Kidney capillary endothelial cell (primary cell): Measurements from ENCODE around the gene LNX2.

ENCODE experiments used
- DNase-seq: peaks from one replicate; pipeline ENCODE4 v3.0.0-alpha.2; 2018; ENCODE audit warnings: low spot score

LNX2 gene

DNA sequence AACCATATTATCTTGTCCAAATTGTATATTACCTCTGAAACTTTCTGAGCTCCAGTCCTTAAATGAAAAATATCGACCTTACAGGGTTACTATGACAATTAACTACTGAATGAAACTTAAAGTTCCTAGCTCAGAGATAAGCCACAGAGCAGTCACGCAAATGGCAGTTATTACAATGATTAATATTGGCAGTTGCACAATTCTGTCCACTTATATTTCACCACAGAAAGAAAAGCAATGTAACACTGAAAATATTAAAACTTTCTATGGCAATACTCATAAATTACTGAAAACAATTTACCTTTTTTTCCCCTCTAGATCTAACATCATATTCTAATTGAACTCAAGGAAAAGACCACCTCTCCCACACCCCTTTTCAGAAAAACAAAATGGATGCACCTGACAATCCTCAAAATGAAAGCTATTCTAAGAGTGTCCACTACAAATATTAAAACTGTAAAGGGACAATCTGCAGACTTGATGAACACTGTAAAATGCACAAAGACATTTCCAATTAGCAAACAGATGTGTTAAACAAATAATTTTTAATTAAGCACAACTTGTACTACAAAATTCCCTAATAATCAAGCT lies 14.6 kb downstream of the LNX2 start:
- DNase-seq, result no peak

DNA sequence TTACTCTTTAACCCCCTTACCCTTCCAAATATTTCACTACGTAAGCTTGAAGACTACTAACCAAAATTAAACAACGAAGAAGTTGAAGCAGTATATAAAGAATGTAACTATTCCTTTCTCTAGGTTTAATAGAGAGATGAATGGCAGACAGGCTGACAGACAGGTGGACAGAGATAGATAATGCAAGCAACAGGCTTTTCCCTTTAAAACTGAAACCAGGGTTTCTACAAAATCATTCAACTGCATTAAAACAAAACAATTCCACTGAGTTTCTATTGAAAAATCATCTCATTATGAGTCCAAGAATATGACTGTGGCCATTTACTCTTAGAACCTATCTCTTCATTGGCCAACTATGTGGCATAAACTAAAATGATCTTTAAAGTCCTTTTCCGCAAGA lies 15.2 kb downstream of the LNX2 start:
- no peak for DNase-seq

DNA sequence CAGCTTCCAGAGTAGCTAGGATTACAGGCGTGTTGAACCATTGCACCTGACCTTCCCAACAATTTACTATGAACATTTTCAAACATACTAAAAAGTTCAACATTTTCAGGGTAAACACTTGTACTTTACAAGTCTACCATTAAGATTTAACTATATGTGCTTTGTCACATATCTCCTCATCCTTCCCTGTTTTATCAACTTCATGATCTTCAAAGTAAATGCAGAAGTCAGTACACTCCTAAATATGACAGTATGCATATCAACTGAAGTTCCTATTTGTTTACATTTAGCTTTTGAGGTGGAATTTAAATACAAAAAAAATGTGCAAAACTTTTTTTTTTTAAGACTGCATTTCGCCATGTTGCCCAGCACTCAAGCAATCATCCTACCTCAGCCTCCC lies 18.5 kb downstream of the LNX2 start:
- DNase-seq, result no peak

DNA sequence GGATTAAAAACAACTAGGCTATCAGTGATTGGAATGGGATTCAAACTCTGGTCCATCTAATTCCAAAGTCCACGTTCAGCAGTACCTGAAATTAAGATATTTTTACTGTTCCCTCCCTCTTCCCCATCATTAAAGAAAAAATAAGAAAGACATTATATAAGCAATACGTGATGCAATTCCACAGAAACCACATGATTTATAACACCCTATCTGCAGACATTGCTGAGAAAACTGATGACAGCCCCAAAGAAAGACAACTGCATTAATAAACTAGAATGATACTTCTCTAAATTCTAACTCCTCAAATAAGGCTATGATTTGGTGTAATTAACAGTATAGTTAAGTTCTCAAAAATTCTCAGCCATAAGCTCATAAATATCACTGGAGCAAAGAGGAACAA lies 19.1 kb downstream of the LNX2 start:
- no peak for DNase-seq

DNA sequence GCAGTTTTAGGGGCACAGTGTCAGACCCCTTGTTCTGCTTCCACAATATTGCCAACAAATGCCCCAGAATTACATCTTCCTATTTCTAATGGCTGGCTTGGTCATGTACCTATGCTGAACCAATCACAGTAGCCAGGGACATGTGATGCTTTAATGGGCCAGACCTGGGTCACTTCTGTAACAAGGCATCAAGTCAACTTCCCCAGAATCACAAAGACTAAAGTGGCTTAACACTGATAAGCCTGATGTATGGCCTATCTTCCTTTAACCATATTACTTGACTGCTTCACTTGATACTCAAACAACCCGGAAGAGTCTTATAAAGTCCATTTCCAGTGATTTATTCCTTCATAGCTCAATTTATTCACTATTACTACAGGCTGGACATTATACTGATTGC lies 19.6 kb downstream of the LNX2 start:
- no peak for DNase-seq

DNA sequence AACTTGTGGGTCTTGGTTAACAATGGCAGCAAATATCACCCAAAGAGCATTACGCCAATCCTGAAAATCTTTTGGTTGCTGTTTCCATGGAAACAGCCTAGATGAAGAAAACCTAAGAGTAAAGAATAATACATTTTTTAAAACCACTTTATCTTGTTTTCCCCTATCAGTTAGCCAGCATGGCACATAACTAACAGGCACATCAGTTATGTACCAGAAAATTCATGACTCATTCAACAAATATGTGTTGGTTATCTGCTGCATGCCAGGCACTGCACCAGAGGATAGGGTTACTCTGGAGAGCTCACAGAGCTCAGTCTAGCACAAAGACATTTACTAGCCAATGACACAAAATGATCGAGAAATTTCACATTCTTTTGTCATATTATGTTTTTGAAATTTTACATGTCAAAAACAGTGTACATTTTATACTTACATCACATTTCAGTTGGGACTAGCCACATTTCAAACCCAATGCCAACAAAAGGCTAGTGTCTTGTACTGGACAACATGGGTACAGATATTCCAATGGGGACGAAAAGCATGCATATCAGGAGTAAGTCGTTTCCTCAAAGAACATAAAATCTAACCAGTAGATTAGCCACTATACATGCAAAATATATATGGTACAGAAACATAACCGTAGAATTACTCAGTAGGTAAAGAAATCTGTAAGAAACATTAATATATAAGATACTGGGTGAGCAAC lies 20.3 kb downstream of the LNX2 start:
- DNase-seq, result peak; percentile 68

DNA sequence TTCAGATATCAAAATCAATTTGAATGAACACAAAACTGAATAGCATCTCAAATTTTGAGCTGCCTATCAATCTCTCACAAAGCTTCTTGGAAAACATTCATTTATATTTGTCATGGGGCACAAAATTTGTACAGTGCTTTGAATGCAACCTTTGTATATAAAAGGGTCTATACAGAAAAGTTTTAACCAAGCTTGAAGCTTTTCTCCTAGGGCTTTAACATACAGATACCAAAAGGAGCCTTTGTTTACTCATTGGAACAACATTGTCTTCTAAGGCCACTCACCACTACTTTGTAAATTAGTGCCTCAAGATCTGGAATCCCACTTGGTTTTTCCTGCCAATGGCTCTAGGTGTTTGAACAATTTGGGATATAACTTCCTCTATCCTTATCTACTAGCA lies 21.2 kb downstream of the LNX2 start:
- no peak for DNase-seq

DNA sequence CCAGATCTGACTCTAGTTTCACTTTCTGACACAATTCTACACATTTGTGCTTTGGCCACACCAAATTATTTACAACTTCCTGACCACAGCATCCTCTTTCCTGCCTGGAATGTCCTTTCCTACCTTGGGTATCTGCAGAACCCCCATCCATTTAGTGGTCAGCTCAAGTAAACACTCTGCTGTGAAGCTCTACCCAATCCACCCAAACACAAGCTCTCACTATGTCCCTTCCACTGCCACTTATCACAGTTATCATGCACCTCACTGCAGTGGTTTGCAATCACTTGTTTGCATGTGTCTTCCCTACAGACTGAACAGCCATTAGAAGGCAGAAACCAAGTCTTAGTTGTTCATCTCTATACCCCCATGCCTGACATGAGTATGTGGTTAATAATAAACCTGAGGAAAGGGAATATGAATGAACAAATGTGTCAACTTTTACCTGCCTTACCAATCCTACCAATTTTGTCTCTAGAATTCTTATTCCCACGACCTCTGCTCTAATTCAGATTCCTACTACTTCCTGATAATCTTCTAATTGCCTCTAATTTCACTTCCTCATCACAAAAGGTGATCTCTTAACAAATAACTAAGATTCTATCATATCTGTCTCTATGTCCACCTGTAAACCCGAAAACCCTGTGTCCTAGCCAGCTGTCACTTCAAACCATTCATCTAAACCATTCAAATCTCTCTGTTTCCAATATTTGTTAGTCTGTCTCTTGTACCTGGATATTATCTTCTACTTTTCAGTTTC lies 25.1 kb downstream of the LNX2 start:
- no peak for DNase-seq

DNA sequence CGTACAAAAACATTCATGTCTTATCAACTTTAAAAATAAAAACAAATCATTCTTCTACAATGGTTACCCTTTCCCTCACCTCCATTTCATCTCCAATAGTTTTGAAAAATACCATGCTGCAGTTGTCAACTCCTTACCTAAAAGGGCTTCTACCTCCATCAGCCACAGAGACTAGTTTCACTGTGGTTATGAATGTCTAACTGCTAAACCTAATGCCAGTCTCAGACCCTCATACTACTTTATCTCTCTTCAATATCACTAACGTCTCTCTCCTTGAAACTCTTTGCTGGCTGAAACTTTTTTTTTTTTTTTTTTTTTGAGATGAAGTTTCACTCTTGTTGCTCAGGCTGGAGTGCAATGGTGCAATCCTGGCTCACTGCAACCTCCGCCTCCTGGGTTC lies 27.1 kb downstream of the LNX2 start:
- DNase-seq, result no peak

DNA sequence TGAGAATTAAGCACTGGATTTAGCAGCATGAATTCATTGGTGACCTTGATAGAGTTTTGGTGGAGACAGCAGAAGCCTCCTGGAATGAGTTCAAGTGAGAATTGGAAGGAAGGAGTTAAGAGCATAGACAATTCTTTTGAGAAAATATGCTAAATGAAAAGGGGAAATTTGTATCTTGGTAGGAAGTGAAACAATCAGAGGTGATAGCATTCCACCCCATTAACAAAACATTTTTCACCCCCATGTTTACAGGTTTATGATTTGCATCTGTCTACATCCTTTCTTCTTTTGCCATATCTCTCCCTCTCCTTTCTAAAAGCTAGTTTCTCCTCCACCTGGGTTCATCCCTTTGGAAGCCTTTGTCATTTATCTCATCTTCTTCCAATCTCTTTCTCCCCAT lies 27.5 kb downstream of the LNX2 start:
- DNase-seq, result no peak

DNA sequence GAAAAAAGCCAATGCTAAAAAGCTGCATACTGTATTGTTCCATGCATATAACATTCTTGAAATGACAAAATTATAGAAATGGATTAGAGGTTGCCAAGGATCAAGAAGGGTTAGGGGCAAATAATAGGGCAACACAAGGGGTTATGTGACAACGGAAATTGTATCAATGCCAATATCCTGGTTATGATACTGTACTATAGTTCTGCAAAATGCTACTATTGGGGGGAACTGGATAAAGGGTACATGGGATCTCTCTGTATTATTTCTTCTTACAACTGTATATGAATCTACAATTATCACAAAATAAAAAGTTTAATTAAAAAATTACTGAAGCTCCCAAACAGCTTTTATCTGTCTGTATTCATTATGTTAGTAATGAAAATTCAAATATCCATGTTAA lies 31.9 kb downstream of the LNX2 start:
- no peak for DNase-seq

DNA sequence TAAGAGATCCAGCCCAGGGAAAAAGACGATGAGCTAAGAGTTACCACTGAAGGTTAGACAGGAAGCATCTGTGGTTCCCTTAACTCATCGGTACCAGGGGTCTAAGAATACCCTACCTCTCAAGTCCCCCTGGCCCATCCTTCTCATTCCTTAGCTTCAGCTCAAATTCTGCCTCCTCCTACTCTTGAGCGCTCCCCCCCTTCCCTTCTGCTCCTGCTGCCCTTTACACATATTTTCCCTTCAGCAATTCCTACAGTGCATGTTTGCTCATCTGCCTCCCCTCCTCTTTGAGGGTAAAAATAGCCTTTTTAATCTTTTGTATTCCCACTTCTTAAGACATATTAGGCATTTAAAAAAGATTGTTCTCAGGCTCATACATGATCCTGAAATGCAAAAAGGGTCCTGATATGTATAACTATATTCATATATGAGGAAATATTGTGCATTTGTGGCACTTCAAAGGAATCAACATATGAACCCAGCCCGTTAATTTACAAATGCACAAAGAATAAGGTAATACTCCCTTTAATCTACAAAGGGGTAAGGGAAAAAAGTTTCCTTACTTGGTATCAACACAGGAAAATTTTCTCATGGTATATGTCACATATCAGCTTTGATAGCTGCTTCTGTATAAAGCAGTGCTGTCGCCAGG lies 33.1 kb downstream of the LNX2 start:
- no peak for DNase-seq

DNA sequence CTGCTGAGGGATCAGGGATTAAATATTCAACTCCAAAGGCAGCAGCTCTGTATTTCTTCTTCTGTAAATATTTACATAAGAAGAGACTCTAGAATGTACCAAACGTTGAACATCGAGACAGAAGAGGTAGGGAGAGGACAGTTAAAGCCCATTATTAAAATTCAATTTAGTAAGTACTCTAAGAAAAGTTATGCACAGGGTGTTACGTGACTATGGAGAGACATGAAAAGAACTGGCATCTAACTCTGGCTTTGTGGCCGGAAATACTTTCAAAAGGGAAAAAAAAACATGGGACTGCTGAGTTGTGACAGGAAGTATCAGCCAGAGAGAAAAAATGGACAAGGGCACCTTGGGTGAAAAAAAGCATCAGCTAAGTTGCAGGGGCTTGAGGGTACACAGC lies 36.7 kb downstream of the LNX2 start:
- DNase-seq, result peak; percentile 38

DNA sequence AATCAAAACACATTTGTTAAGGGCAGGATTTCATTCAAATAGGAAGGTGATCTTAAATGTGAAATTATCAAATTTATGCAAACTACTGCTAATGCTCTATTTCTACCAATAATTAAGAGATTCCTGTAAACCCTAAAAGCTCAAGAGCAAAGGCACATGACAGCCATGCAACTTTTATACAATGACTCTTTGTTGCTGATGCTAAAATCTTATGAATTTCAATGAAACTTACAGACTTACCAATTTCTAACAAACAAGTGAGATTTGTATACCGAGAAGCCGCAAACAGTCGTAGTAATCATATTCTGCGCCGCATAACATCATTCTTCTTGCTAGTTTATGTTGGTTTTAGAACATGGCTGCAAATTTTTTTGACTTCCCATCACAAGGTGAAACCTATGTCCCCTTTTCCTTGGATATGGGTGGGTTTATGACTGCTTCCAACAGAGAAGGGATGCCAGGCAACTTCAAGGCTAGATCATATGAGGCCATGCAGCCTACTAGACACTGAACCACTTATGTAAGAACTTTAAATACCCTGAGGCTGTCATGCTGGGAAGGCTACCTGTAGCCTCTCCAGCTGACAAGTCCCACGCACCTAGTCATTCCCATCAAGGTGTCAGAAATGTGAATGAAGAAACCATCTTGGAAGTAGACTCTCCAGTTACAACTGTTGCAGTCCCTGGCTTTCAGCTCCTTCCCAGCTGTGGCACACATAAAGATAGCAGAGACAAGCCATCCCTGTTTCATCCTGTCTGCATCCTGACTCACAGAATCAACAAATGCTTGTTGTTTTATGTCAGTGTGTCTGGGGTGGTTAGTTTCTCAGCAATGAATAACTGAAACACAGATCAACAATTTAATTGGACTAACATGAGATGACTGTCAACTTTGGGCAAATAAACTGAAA lies 42.0 kb downstream of the LNX2 start:
- DNase-seq, result no peak

DNA sequence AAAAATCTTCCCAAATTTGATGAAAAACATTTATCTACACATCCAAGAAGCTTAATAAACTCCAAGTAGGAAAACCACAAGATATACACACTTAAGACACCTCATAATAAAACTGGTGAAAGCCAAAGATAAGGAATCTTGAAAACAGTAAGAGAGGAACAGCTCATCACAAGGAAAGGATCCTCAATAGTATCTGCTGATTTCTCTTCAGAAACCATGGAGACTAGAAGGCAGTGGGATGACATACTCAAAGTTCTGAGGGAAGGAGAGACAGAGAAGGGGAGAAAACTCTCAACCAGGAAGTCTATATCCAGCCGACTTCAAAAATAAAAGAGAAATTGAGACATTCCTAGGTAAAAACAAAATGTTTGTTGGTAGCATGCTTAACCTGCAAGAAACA lies 45.7 kb downstream of the LNX2 start:
- no peak for DNase-seq

DNA sequence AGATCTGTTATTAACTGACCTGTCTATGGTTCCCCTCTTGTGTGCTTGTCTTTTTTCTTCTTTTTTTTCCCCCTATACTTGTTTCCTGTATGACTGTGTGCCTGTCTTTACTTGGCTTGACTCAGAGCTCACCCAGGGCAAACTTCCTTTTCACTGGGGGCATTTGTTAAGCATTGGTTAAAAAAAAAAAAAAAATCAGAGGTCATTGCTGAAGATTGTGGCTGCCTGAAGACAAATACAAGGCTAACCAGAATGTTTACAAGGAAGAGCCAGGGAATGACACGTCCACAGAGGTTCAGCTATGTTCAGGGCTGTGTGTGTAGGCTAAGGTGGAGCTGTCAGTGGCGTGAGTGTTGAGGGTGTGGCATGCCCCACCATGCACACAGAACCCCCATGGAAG lies 47.1 kb downstream of the LNX2 start:
- peak; percentile 34 for DNase-seq

DNA sequence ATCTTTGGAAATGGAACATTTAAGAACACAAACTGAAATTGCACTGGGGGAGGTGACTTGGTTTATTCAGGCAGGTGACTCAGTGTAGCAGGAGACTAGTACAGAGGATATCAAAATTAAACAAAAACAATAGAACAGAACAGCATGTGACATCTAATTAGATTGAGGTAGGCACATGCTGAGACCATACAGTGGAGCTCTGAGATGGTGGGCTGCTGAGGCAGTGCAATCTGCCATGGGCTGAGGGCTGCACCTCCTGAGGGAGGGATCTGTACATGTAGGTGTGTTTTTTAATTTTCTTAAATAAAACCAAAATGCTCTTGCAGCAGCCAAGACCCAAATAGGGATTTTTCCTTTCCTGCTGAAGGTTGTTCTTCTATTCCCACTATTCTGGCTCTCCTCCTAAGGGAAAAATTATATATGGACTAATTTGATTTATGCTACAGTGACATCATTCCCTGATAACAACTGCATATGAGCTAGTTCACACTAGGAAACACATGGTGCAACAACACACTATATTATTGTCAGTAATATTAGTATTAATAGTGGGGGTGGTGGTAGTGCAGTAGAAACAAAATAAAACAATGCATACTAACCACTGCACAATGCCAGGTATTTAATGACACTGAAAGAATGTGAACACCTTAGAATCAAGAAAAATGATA lies 48.0 kb downstream of the LNX2 start:
- DNase-seq, result no peak

DNA sequence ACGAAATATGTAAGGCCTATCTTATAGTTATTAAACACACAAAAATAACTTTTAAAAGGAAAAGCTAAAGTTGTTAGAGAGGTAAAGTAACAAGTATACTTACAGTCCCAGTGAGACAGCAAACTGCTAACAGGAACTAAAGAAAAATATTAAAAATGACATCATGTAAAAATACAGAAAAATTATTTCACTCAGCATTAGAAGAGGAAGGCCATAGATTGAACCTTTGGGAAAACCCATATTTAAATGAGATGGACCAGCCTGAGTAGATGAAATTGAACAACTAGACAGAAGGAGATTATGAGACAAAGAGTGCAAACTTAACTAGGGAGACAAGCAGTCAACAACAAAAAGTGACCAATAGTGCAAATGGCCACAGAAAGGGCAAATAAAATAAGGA lies 49.4 kb downstream of the LNX2 start:
- DNase-seq, result no peak

DNA sequence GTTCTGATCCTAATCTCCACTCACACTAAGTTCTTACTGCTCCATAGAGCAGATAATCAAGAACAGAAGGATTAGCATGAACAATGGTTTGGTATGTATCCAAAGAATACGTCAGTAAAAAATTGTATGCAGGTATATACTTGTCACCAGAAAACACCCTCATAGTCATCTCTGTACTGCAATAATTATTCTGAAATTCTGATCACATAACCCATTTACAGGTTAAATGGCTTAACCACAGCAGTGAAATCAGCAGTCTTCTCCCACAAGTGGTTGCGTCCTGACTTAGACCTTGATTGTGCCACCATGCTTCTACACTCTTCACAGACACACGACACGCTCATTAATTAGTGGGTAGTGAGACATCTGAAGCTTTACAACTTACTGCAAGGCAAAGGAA lies 50.9 kb downstream of the LNX2 start:
- no peak for DNase-seq

DNA sequence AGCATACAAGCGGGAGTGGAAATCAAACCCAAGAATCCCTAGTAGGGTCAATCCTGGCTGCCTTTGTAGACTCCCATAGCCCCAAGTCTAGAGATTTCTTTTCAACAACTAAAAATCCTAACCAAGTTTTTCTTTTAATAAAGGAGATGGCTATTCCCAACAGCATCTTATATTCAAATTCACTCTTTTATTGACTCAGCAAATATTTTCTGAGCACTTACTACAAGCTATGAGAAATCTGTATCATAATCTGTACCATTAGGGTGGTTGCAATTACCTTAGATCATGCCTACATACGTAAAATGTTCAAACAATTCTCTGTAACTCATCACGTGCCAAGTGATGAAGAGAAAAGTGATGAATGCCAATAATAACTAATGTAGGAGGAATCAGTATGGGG lies 54.5 kb downstream of the LNX2 start:
- DNase-seq, result no peak

DNA sequence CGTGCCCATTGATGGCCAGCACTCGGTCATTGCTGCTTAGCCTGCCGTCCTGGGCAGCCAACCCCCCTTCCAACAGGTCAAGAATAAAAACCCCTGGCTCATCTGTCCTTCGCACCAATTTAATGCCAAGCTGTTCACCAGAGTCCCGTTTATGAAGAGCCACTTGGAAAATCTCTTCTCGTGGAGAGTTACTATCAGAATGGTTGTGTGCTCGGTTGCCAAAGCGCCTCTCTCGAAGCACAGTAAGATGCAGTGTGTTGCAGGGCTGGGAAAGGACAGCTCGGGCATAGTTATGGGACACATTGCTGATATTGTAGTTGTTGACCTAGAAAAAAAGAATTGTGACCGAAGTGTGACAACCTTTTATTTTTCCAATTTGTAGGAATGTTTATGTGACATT lies 57.9 kb downstream of the LNX2 start:
- no peak for DNase-seq
